Ecto neural progenitor cell (in vitro differentiated cells): ENCODE data around the gene MACROD2.

Experiments used
- DNase-seq: peaks from one replicate; pipeline ENCODE4 v3.0.0-alpha.2; 2018; ENCODE audit warnings: low spot score

The MACROD2 gene

DNA sequence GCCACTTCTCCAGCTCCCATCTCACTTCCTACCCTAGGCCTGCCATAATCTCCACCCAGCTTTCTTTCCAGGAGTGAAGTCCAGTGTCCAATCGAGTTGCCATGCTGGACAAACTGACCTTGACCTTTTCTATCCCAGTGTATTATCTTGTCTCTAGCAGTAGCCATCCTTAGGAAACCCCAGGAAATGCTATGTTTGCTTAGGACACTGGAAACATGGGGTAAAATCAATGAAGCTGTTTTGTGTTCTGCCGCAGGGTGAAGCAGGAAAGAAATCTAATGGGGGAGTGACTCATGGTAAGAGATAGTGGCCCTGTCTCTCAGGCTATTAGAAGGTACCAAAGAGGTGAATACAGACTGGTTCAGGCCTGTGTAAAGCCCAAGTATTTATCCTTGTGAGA is 1452.2 kb downstream of the MACROD2 start:
- no peak for DNase-seq

DNA sequence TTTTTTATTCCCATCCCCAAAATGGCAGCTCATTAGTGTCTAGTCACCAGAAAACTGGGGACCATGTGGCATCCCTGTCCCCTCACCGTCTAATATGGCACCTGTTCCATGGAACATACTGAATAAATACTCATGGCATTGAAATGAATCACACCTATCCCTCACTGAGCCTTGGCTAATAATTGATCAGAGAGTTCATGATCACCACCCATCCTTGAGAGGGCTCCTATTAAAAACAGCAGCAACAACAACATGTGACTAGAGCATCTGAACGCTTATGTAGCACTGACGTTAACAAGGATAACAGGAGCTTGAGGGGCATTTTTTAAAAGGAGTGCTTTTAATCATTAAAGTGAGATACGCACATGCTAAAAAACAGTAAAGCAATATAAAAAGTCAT is 1453.7 kb downstream of the MACROD2 start:
- no peak for DNase-seq

DNA sequence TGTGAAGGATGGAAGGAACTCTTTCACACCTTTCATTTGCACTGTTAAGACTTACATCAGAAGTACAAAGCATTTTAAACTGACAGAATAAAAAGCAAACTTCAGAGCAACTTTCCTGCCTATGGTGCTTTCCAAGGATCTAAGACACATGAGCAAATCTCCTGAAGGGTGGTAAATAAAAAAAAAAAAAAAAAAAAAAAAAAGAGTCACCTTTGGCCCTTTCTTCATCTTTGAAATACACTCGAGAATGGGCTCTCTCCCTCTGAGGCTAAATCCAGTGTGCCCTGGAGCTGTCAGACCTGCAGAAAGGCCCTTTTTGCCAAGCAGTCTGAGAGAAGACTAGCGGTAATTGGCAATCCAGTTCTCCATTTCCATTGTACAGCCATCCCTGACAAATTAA is 1455.9 kb downstream of the MACROD2 start:
- no peak for DNase-seq

- DNase-seq: no peak
Measured at GRCh38 chr20:15455279-15455678, 1460.0 kb downstream of the MACROD2 start.

DNA sequence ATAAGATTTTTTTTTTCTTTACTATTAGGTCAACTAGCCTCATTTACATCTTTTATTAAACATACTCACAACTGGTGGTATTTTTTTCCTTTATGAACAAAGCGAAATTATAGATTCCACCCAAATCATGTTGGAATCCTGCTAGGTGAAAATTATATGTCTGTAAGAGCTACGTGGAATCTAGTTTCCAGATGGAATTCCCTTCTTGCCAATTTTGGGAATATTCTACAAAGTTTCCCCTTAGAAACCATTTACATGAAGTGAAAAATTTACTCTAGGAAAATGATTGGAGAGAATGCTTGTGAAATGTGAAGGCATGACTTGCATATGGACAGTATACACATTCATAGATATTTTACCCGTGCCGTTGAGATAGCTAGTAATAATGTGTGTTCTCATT is 1466.6 kb downstream of the MACROD2 start:
- DNase-seq: no peak

DNA sequence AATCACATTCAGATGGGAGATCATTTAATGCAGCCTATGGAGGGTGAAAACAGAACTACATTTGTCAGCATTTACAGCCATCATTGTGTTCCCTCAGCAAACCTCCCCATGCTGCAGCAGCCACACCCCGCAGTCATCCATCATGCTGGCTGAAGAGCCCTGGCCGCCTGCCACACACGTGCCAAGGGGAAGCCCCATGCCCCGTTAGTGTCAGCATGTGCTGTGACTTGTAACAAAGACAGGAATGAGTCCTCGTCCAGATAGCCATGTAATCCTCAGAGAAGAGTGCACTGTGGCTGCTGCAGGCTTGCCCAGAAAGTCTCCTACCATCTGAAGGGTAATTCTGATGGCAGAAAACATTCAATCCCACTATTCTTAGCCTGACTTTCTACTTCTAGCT is 1480.2 kb downstream of the MACROD2 start:
- DNase-seq: no peak

DNA sequence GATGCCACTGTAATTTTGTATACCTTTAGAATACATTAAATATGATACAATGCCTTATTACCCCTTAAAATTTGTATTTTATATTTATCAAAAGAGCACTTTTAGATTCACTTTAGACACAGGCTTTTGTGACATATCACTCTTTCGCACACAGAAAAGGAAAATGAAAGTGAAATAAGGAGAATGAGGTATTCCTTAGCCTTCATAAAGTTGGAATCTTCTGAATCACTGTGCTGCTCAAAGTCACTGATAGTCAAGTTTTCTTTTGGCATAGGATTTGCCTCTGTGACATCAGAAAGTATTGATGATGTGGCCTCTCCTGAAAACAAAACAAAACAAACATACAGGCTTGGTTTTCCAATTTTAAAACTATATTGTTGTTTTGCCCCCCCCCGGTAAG is 1480.9 kb downstream of the MACROD2 start:
- no peak for DNase-seq

DNA sequence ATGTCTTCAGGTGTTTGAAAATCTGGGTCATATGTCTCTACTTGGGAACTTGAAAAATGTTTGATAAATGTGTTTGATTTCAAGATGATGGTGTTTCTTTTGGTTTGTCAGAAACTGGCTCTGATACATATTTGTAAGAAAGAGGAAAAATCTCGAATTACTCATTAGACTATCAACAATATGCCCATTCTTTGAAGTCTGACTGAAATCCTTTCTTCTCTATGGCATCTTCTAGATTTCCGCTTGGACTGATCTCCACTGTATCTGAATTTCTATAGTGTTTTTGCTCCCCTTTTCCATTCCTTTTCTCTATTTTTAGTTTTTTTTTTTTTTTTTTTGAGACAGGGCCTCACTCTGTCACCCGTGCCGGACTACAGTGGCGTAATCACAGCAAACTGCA is 1481.5 kb downstream of the MACROD2 start:
- DNase-seq: no peak

GRCh38 chr20:15482525-15482924 is 1487.2 kb downstream of the MACROD2 start:
- DNase-seq: no peak

- DNase-seq: no peak
Measured at GRCh38 chr20:15485519-15485918, 1490.2 kb downstream of the MACROD2 start.

GRCh38 chr20:15487030-15487429 is 1491.7 kb downstream of the MACROD2 start:
- DNase-seq: no peak

- no peak for DNase-seq
Measured at GRCh38 chr20:15487682-15488081, 1492.4 kb downstream of the MACROD2 start.

GRCh38 chr20:15491575-15491974 is 1496.3 kb downstream of the MACROD2 start:
- DNase-seq: no peak

- DNase-seq: no peak
Measured at GRCh38 chr20:15494851-15495250, 1499.5 kb downstream of the MACROD2 start.

DNA sequence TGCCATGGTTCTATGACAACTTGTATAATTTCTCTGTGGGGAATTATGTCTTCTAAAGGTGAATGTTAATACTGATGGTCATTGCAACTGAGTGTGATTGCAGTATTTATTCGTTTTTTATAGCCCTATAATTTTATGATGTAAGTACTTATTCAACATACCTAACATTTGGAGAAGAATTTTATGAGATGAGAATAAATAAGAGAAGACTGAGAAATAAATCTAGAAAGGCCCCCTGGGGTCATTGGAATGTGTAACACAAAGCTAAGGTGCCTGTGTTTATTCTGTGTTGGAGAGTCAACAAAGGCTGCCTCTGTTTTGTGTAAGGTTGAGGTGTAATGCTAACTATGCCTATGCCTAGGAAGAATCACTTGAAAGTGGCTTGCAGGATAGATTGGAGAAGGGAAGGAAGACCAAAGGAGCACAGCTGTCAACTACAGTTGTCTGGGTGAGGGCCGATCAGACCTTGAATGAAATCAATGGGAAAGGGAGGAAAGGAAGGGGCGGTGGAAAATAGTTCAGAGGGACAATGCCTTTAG is 1501.3 kb downstream of the MACROD2 start:
- no peak for DNase-seq

DNA sequence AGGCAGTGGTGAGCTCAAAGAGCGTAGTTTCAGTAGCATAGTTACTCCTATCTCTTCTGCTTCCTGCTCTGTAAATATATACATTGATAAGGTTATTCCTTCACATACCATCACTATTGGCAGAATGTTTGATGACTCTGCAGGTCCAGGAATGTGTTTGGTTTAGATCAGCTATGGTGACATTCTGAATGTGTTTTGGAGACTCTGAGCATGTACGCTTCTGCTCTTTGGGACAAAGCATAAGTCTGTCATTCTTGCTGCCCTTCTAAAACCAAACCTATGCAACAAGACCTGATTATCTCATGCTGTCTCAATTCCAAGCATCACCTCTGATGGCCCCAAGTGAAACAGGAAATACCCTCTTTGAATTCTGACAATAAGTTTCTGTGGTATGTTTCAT is 1503.6 kb downstream of the MACROD2 start:
- no peak for DNase-seq

GRCh38 chr20:15506311-15506710 is 1511.0 kb downstream of the MACROD2 start:
- DNase-seq: no peak

DNA sequence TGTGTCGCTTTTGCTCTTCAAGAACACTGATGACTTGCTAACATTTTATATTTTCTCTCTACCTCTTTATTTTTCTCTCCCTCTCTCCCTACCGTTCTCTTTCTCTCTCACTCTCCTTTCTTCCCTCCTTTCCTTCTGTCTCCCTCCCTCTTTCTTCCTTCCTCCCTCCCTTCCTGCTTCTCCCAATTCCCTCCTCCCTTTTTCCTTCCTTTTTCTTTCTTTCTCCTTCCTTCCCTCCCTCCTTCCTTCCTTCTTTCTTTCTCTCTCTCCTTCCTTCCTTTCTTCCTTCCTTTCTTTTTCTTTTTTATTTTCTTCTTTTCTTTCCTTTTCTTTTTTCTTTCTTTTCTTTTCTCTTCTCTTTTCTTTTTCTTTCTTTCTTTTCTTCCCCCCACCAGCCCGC is 1511.8 kb downstream of the MACROD2 start:
- no peak for DNase-seq

DNA sequence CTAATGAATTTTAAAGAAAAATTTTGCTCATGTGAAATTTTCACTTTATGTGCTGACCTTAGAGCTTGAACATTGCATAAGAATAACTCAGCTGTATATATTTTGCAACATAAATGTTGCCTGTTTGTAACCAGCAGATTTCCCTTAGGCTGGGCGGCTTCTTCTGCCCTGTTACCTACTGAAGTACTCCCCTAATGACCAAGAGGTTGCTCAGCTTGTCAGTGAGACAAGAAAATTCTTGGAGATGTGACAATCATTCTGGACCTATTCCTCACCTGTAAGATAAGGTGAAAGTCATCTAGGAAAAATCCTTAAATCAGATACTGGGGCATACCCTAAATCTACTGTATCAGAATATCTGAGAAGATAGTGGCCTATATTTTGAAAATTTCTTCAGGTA is 1516.2 kb downstream of the MACROD2 start:
- DNase-seq: no peak

DNA sequence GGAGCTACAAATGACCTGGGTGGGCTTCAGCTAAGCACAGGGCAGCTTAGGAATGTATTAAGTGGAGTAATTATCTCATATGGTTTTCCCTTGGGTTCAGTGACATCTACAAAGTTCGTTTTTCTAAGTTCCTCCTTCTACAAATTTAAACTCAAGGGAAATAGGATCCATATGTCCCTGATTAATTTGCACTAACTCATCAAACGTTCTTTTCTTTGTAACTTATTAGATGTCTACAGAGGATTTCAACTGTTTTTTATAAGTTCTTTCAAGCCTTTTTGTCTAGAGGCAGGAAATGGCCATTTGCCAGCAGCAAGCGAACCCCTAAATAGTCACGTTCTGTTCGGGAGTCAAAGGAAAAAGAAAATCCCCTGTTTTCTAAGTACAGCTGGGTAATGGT is 1517.6 kb downstream of the MACROD2 start:
- no peak for DNase-seq

GRCh38 chr20:15515691-15516090 is 1520.4 kb downstream of the MACROD2 start:
- DNase-seq: no peak

GRCh38 chr20:15520930-15521524 is 1525.7 kb downstream of the MACROD2 start:
- DNase-seq: no peak

GRCh38 chr20:15523400-15523799 is 1528.1 kb downstream of the MACROD2 start:
- no peak for DNase-seq

- no peak for DNase-seq
Measured at GRCh38 chr20:15528391-15529111, 1533.2 kb downstream of the MACROD2 start.
